Measurements from ENCODE around the gene NHERF1.

The NHERF1 gene

DNA sequence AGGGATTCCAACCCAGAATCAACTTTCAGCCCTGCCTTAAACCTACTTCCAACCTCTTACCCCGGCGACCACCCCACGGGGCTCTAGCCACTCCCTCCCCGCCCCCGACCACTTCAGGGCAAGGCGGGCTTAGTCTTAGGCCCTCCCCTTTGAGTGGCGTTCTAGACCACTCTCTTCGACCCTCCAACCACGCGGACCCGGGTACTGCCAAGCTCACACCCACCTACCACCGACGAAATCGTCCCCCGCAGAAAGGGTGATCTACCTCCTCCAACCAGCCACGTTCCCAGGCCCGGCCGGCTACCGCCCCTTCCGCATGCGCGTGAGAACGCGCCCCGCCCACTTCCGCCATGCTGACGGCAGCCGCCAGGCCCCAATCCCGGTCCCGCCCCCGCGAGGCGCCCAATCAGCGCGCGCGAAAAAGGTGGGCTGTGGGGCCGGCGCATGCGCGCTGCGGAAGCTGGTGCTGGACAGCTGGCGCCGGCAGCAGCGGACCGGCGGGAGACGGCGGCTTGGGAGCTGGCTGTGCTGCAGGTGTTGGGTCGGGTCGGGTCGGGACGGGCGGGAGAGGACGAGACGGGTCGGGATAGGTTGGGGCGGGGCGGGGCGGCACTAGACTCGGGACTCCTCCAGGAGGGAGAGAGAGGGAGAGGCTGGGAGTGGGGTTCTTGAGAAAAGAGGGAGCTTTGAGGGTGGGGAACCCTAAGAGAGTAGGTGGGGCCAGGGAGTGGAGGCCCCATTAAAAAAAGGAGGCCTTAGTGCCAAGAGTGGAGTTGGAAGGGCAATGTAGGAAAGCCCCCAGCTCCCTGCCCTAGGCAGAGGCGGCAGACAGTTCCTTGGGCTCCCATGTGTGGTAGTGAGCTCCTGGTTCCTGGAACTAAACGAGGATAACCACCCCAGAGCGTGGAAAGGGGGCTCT is 27.9 kb downstream of the NHERF1 start, which contains the start of gene NAT9:
Gene NAT9 (minus strand): TSS at position 302 of the 919 bp plus-strand sequence. CDS start 647 bp downstream, outside the sequence.
- DNase-seq = peak; percentile 95
- in situ Hi-C loops (cut with MboI; ENCODE audit: low pct_unique_long_range_greater_than_20kb, low sequenced_read_pairs) = no loop called here

DNA sequence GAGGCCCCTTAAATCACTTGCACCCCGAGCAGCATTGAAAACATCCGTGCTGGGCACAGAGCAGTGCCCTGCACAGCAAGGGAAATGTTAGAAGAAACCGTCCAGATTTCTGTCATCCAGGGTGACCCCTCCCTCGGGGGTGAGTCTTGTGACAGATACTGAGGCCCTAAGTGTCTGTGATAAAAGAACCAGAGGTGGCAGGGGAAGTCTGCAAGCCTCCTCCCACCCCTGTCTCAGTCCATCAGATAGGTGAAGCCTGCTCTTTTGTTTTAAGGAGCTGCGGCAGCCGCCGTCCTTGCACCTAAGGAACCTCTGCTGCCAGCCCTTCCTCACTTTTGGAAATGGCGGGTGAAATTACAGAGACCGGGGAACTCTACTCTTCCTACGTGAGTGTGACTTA is 28.6 kb downstream of the NHERF1 start:
- no peak for DNase-seq
- in situ Hi-C loops (cut with MboI; ENCODE audit: low pct_unique_long_range_greater_than_20kb, low sequenced_read_pairs) = no loop called here

DNA sequence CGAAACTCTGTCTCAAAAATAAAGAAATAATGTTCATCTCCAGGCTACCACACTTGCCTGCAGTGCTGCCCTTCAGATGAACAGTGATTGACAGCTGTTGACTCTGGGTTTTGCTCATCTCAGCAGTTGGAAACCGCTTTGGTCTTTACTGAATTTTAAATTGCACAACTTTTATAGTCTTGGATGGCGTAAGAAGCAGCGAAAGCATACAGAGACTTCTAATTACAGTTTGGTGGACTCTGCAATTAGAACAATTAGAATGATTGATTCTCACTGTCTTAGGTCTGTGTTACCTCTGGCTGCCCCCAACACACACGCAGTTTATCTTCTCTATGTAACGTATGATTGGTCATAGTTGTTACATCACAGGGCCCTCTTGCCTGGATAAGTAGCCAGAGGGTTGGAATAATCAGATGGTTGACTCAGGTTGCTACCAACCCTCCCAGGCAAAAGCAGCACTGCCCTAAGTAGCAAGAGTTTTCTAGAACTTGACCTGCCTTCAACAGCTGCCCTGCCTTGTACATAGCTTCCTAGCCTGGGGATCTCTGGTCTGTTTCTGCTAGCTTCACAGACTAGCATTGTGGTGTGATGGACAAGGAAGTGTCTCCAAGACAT is 29.6 kb downstream of the NHERF1 start:
- DNase-seq = no peak
- in situ Hi-C loops (cut with MboI; ENCODE audit: low pct_unique_long_range_greater_than_20kb, low sequenced_read_pairs) = no loop called here

DNA sequence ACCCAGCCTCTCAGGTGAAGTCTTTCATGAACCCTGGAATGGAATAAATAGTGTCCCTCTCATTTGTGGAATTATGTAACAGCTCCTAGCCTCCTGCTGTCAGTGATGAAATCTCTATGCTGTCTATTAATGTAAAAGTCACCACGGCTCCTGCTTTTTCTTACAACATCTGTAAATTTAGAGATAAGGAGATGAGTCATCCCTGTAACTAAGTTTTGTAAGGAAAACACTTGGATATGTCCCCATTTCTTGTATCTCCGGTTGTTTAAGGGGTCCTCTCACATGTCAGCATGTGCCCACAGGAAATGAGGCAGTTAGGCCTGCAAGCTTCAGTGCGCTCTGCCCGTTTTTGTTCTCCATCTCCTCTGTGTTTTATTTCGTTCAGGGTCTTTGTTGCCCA is 30.5 kb downstream of the NHERF1 start:
- in situ Hi-C loops (cut with MboI; ENCODE audit: low pct_unique_long_range_greater_than_20kb, low sequenced_read_pairs) = no loop called here
- peak; percentile 69 for DNase-seq

DNA sequence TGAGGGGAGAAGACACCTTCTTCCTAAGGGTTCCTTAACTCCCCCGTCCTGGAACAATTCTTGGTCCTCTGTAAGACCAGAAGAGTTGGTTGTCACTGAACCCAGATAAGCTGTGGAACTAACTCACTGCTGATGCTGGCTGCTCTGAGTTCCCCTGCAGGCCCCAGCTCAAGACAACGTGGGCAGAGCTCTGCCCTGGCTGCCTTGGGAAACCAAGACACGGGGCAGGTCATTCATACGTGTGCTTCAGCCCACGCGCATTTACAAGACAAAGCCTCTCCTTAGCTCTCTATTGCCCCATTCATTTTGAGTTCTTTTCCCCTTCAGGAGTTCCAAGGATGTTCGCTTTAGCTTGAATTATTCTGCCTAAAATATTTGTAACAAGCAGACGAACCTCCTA is 31.1 kb downstream of the NHERF1 start:
- in situ Hi-C loops (cut with MboI; ENCODE audit: low pct_unique_long_range_greater_than_20kb, low sequenced_read_pairs) = no loop called here
- DNase-seq = no peak

DNA sequence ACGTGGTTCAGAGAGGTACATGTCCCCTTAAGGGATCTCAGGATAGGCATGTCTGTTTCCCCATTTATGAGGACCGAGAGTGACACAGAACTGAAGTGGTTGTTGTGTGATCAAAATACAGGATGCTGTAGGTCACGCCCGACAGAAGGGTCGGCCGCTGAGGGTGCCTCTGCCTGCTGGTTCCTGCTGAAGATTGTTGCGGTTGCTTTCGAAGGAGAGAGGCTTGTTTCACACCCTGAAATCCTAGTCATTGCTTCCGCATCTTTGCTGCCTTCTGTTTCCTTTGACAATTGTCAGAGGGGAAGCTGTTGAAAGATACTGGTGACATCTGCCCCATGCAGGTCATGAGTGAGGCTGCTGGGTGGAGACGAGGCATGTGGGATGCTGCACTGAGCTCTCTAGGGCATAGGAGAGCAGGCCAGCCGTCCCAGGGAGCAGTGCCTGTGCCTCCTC is 31.5 kb downstream of the NHERF1 start:
- DNase-seq = peak; percentile 100
- in situ Hi-C loops (cut with MboI; ENCODE audit: low pct_unique_long_range_greater_than_20kb, low sequenced_read_pairs) = no loop called here

DNA sequence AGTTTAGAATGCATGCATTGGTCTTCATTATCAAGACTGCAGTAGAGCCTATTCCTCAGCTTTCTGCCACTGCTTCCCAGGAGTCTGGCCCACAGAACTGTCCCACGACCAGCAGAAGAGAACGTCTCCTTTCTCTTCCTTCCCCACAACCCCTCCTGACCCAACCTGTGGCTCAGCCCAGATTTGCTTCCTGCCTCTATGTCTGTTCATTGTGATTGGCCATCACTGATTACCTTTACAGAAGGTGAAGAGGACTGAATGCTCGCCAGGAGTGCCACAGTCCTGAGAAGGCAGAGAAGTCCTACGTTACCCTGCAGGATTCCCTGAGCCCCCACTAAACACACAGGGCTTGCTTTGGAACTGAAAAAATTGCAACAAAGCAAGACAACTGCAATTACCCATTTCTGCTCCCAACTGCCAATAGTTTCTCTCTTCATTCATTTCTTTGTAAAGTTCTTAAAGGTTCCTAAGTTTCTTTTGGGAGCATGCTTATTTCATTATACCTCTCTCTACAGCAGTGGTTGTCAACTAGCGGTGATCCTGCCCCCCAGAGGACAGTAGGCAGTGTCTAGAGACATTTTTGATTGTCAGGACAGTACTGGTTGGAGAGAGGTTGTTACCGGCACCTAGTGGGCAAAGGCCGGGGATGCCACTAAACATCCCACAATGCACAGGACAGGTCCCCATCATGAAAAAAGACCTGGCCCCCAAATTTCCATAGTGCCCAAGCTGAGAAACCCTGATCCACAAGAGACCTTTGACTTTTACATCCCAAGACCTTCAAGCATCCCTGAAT is 32.2 kb downstream of the NHERF1 start:
- in situ Hi-C loops (cut with MboI; ENCODE audit: low pct_unique_long_range_greater_than_20kb, low sequenced_read_pairs) = no loop called here

DNA sequence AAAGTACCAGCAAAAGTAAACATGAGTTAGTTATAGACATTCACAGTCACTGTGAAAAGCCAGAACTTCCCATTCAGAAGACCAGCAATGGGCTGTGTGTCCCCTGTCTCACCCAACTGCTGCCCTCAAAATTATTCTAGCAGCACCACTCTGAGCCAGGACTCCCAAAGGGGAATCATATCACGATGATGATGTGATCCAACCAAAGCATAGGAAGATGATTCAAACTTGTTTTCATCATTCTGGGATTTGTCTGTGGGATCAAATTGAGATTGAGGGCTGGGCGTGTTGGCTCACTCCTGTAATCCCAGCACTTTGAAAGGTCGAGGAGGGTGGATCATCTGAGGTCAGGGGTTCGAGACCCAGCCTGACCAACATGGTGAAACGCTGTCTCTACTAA is 34.1 kb downstream of the NHERF1 start:
- DNase-seq = no peak
- in situ Hi-C loops (cut with MboI; ENCODE audit: low pct_unique_long_range_greater_than_20kb, low sequenced_read_pairs) = no loop called here

More for the DNA sequence above, 32.2 kb downstream of the NHERF1 start:
- peak; percentile 72 for DNase-seq

DNA sequence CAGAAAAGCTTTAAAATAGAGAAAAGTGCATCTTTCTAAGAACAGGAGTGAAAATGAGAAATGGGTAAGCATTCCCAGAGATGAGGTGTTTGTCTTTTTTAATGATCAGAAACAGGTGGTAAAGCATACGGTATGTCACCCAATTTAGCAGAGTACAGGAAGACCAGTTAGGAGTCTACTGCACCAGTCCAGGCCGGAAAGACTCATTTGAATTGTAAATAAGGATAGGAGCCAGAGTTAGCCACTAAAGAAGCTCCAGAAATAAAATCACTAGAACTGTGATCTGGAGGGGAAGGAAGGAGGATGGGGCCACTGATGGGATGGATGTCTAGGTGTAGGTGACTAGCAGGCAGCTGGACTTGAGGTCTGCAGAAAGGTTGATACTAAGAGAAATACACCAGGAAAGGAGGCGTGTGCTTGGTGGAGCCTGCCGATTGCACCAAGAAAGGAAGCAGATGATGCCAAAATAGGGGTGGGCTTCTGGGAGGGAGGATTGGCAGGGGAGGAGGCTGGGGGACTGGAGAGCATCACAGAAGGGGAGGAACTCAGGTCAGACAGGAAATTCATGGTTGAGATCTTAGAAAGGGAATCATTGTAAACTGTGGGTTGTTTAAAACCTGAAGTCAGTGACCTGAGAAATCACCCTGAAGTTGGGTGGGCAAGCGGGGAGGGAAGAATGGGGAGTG is 35.8 kb downstream of the NHERF1 start:
- DNase-seq = no peak
- in situ Hi-C loops (cut with MboI; ENCODE audit: low pct_unique_long_range_greater_than_20kb, low sequenced_read_pairs) = no loop called here

DNA sequence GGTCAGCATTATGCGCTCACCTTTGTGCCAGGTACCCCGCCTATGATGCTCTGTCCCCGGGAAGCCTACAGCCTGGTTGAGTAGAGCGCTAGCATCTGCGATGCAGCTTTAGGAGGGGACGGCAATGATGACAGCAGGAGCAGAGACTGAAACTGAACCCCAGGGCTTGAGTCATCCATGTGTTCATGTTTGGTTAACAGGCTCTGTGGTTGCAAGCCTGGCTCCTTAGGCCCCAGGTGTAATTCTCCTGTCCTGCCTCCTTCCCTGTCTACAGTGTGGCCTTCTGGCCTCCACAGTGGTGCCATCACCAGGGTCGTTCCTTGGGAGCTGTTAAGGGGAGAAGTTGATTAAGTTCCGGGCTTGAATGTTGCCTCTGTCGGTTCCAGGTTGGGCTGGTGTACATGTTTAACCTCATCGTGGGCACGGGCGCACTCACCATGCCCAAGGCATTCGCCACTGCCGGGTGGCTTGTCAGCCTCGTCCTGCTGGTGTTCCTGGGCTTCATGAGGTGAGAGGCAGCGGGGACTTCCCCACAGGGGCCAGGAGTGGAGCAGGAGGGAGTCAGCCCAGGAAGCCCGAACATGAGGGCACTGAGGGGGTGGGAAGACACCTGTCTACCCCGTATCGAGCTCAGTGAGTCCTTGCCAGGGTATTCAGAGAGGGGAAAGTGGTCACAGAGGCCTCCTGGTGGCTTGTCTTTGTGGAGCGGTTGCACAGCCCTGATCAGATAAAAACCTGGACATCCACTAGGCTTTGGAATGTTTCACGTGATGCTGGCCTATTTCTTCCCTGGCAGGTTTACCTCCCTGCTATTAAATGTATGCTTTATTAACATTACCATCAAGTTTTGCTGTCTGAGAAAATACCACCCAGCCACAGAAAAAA is 36.9 kb downstream of the NHERF1 start:
- in situ Hi-C loops (cut with MboI; ENCODE audit: low pct_unique_long_range_greater_than_20kb, low sequenced_read_pairs) = no loop called here
- no peak for DNase-seq

DNA sequence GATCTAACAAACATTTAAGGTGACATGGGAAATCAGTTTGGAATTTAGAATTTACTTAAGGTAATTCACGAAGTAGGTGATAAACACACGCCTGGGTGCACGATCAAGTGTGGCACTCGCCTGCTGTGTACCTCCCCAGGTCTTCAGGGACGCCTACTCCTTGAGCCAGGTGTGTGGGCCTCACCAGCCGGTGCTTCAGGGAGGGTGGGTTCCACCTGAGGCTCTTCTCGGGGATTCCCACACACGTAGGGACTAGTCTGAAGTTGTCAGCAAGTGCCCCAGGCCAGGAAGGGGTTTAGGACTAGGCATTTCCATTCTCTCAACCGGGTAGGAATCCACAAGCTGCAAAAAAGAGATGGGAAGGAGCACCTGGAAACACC is 37.5 kb downstream of the NHERF1 start:
- in situ Hi-C loops (cut with MboI; ENCODE audit: low pct_unique_long_range_greater_than_20kb, low sequenced_read_pairs) = no loop called here
- no peak for DNase-seq

DNA sequence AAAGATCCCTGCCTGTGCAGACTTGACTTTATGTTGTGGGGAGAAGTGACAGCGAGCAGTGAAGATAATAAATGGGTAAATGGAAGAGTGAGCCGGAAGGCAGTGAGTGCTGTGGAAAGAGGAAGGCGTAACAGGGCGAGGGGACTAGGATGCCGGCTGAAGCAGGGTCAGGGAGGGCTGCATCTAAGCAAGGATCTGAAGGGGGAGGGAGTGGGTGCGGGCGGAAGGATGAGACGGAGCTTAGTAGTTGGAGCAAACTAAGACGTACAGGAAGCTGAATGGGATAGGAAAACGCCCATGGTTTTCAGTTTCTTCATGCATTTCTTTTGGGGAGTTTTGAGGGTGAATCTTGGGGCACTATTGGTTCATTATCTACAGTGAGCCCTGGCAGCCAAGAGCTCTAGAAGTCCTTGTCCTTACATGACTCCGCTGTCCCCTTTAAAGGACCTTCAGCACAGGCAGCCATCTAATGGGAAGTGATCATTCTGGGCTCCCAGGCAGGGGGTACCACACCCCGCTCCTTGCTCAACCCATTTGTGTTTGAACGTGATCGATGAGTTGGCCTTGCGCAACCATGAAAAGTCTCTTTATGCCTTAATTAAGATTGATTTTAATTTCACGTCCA is 38.1 kb downstream of the NHERF1 start:
- in situ Hi-C loops (cut with MboI; ENCODE audit: low pct_unique_long_range_greater_than_20kb, low sequenced_read_pairs) = no loop called here
- peak; percentile 26 for DNase-seq

DNA sequence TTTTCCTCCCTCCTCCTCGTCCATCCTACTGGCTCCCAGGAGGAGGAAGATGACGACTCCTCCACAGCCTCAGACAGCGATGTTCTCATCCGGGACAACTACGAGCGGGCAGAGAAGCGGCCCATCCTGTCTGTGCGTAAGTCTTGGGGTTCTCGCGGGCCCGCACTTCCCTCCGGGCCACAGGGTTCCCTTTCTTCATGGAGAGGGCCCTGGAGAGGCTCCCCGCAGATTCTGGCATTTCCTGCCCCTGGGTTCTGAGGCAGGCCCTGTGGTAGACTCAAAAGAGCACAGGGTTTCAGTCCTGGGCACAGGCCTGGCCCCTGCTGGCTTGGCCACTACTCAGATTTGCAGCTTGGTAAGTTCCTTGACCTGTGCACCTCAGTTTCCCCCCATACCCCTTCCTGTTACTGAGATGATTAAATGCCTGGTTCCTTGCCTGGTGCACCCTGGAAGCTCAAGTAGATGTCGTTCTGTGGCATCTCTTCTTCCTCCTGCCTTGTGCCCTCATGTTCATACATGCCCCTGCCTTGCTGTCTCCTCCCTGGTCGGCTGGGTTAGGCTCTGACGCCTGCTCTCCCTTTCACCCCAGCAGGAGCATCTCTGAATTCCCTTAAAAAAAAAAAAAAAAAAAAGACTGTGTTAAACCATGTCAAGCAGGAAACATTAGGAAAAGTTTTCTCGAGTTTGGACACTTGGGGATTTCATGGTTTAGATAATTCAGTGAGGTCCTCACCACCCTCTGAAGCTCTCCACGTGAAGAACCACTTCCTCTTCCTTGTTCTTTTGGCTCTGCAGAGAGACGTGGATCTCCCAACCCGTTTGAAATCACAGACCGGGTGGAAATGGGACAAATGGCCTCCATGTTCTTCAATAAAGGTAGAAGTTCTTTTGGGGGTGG is 42.0 kb downstream of the NHERF1 start:
- in situ Hi-C loops (cut with MboI; ENCODE audit: low pct_unique_long_range_greater_than_20kb, low sequenced_read_pairs) = no loop called here
- no peak for DNase-seq

DNA sequence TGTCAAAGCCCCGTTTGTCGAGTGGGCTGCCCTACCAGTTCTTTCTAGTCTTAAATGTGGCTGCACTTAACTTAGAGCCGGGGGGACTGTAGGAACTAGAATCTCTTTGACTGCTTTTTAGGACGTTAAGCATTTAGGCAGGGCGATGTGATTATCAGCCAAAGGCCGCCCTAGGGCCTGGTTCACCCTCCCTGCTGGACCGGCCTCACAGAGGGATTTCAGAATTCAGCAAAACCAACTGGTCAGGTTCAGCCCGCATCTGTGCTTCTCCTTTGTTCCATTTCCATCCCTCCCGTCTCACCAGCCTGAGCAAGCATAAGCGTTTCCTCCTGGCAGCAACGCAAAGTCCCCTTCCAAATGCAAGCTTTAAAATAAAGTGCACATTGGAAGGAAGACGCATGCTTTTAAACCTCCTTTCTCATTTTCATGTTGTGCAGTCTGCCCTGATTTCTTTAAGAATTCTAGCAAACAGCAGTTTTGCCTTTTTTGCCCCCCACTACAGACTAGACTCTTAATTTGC is 44.2 kb downstream of the NHERF1 start:
- in situ Hi-C loops (cut with MboI; ENCODE audit: low pct_unique_long_range_greater_than_20kb, low sequenced_read_pairs) = no loop called here

DNA sequence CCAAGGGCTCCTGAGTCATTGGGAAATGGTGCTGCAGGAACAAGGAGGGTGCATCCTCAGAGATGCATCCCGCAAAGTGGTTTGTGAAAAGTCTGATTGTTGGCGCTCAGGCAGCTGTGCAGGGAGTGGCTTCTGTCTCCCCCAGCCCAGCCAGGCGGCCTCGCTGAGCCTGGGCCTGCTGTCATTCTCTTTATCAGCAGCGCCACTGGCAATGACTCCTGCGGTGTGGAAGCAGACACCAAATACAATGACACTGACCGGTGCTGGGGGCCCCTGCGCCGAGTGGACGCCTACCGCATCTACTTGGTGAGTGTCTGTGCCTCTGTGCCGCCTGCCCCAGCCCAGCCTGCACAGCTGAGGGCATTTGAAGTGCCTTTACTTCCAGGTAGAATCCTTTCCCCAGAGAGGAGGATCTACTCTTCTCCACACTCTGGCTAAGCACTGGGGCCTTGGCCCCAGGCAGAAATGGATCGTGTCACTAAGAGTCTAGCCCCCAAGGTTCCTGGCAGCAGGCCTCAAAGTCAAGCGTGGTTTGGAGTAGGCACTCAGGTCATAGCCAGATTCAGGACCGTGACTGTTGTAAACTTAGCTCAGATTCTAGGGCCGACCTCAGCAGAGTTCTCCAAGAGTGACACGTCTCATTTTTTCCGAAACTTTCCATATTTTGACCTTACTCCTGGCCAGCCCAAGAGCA is 47.0 kb downstream of the NHERF1 start:
- no peak for DNase-seq
- in situ Hi-C loops (cut with MboI; ENCODE audit: low pct_unique_long_range_greater_than_20kb, low sequenced_read_pairs) = no loop called here

More for the DNA sequence above, 44.2 kb downstream of the NHERF1 start:
- DNase-seq = no peak

DNA sequence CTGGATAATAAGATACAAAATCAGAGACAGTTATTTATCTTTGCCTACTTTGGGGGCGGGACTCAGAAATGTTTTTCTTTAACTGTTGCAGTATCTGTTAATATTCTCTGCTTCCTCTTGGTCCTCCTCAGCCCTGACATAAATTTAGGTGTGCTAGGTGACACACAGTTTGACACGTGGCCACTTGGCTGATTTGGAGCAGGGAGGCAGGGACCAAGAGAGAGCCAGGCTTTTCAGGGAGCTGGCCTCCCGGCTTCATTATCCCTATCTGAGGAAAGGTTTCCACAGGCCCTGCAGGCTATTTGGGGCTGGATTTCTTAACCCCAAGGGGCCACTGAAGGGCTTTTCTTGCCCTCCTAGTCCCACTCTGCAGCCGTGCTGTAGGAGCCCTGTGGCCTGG is 47.8 kb downstream of the NHERF1 start:
- DNase-seq = no peak
- in situ Hi-C loops (cut with MboI; ENCODE audit: low pct_unique_long_range_greater_than_20kb, low sequenced_read_pairs) = no loop called here
